GM12878 (cell line): ENCODE measurements around the gene TNNT2. TPM values are rescaled to one million over a fixed set of nuclear protein-coding genes. Genes with fewer than 3 reads are reported as not detected.

Experiments used
- ATAC-seq: fragments of 200-7000 bp; cut with Tn5 transposase; 3 replicates; pipeline ENCODE4 v1.9.1; 2020; ENCODE audit warnings: mild to moderate bottlenecking, moderate library complexity
- BruUV-seq: library from RNA; stranded (reverse); fragments of 400-500 nt; replicated peaks from 2 replicates; lab custom pipeline; 2021; lab: Mats Ljungman, UMichigan
- CTCF ChIA-PET: fragments of 300-600 bp; sonication (Branson Sonifier 250); formaldehyde crosslinking; extraction: SDS; loops from one replicate; lab custom pipeline; 2021; ENCODE audit warnings: inconsistent platforms; lab: Yijun Ruan, JAX
- POLR2A ChIA-PET: fragments of 350-600 bp; formaldehyde crosslinking; extraction: SDS; loops from one replicate; lab custom pipeline; 2021; ENCODE audit warnings: inconsistent platforms; lab: Charles Lee
- RAD21 ChIA-PET: fragments of 300-600 bp; sonication (Branson Sonifier 250); formaldehyde crosslinking; loops from one replicate; lab custom pipeline; 2023; ENCODE audit warnings: antibody characterized with exemption; ENCODE audit not compliant: unreplicated experiment; lab: Charles Lee
- SMC1A ChIA-PET: fragments of 300-600 bp; sonication (Branson Sonifier 250); formaldehyde crosslinking; loops from one replicate; lab custom pipeline; 2023; ENCODE audit not compliant: unreplicated experiment, uncharacterized antibody; lab: Charles Lee
- DNase-seq: peaks from one replicate; pipeline ENCODE4 v3.0.0-alpha.2; 2011; ENCODE audit warnings: low read depth, low spot score
- FAIRE-seq: peaks from 3 replicates; lab custom pipeline; 2011; peaks lifted over from hg19 to GRCh38; lab: Jason Lieb, UNC
- H2AFZ ChIP-seq: 2 replicates; pipeline ENCODE4 v1.6.0; 2011; ENCODE audit warnings: low read depth, low read length, control low read depth; ENCODE audit not compliant: control insufficient read depth
- H3K27ac ChIP-seq: 2 replicates; pipeline ENCODE4 v1.5.1; 2011; ENCODE audit warnings: control low read depth; ENCODE audit not compliant: control insufficient read depth, insufficient read depth
- H3K27me3 ChIP-seq, 2 experiments: replicated peaks in 1 of 2; 2 replicates each; pipeline versions ENCODE4 v1.6.0 to v1.6.1; 2011; ENCODE audit warnings: low read length in 1 of 2; ENCODE audit not compliant: control insufficient read depth in 2 of 2, insufficient read depth in 2 of 2
- H3K36me3 ChIP-seq, 2 experiments: 2 replicates each; pipeline ENCODE4 v1.5.1; 2011; ENCODE audit warnings: low read length in 1 of 2; ENCODE audit not compliant: control insufficient read depth in 2 of 2, insufficient read depth in 2 of 2
- H3K4me1 ChIP-seq: 2 replicates; pipeline ENCODE4 v1.6.1; 2011; ENCODE audit warnings: mild to moderate bottlenecking, low read length, moderate library complexity, mixed read lengths; ENCODE audit not compliant: control insufficient read depth, insufficient read depth
- H3K4me2 ChIP-seq: 2 replicates; pipeline ENCODE4 v1.6.0; 2011; ENCODE audit warnings: control low read depth; ENCODE audit not compliant: control insufficient read depth, insufficient read depth
- H3K4me3 ChIP-seq: fragments of 200-600 bp; sonication (generic); 2 replicates; pipeline ENCODE4 v1.5.1; 2016
- H3K79me2 ChIP-seq: 2 replicates; pipeline ENCODE4 v1.6.0; 2011; ENCODE audit warnings: low read length; ENCODE audit not compliant: control insufficient read depth, insufficient read depth
- H3K9ac ChIP-seq: 2 replicates; pipeline ENCODE4 v1.8.0; 2011; ENCODE audit warnings: low read length, control low read depth, mixed read lengths; ENCODE audit not compliant: control insufficient read depth, insufficient read depth
- H3K9me3 ChIP-seq: replicated peaks from 3 replicates; pipeline ENCODE4 v1.5.1; 2011; ENCODE audit warnings: mild to moderate bottlenecking, low read length; ENCODE audit not compliant: control insufficient read depth, insufficient read depth
- H4K20me1 ChIP-seq: 2 replicates; pipeline ENCODE4 v1.6.0; 2011; ENCODE audit not compliant: control insufficient read depth, insufficient read depth
- NFIC ChIP-seq: IDR thresholded peaks from 2 replicates; pipeline ENCODE4 v1.6.1; 2012; ENCODE audit warnings: low read depth, mild to moderate bottlenecking, inconsistent platforms, low read length, moderate library complexity
- TARDBP ChIP-seq: IDR thresholded peaks from 2 replicates; pipeline ENCODE4 v1.6.1; 2016; ENCODE audit warnings: borderline replicate concordance
- ZBED1 ChIP-seq: IDR thresholded peaks from 2 replicates; pipeline ENCODE4 v1.6.1; 2016; ENCODE audit warnings: borderline replicate concordance
- WGBS: methylation state at CpG from one replicate; pipeline ENCODE4 v1.1.6; 2016; ENCODE audit warnings: low lambda C conversion rate; ENCODE audit not compliant: insufficient replicate concordance, insufficient coverage; ENCODE audit errors: missing lambda C conversion rate; 5-methylcytosine and 5-hydroxymethylcytosine counted together
- in situ Hi-C: fragments of 300-500 bp; cut with MboI; formaldehyde crosslinking; loops from 9 replicates; pipeline ENCODE4 v1.14.3; 2018; ENCODE audit warnings: mixed read lengths
- intact Hi-C: fragments of 100-400 bp; cut with micrococcal nuclease; formaldehyde crosslinking; loops from one replicate; pipeline ENCODE4 v1.14.2; 2022; ENCODE audit not compliant: unreplicated experiment
- polyA plus RNA-seq, 11 experiments: library from polyadenylated mRNA; depleted of rRNA in 4 of 11; unstranded in 6 of 11; stranded (reverse) in 5 of 11; fragments of >200 nt; fragmentation: Nextera tagmentation in 4 of 11; fragmentation: Illumina TruSeq in 1 of 11; extraction: Ambion mirVana in 4 of 11; extraction: Trizol in 1 of 11; gene quantifications; 1 replicate in 1 of 11; 2 replicates in 10 of 11; pipeline versions ENCODE4 v1.2.1 to v1.2.3, GENCODE V29; 2011 to 2016; ENCODE audit warnings: inconsistent platforms in 2 of 11, missing spikeins in 2 of 11, low read depth in 1 of 11
- total RNA-seq, 4 experiments: library from RNA; depleted of rRNA in 3 of 4; stranded (reverse); fragments of >200 nt in 3 of 4; fragmentation: Illumina TruSeq in 1 of 4; extraction: Trizol in 1 of 4; gene quantifications; 2 replicates each; pipeline versions ENCODE4 v1.2.1 to v1.2.3, GENCODE V29; 2013 to 2021
- TF ChIP-seq, protein P1 (sequence below): IDR thresholded peaks from 2 replicates; pipeline ENCODE4 v1.6.1; 2012; ENCODE audit warnings: low read depth, low read length, improper control_type of control experiment
- TF ChIP-seq, protein P2 (sequence below): IDR thresholded peaks from 2 replicates; pipeline ENCODE4 v1.6.1; 2011; ENCODE audit warnings: low read depth, mild to moderate bottlenecking, low read length, moderate library complexity, borderline replicate concordance; ENCODE audit errors: extremely low read depth
- TF ChIP-seq, protein P3 (sequence below): IDR thresholded peaks from 2 replicates; pipeline ENCODE4 v1.6.1; 2011; ENCODE audit warnings: borderline replicate concordance, low read depth, mild to moderate bottlenecking, moderate library complexity, low read length; ENCODE audit not compliant: insufficient read depth, poor library complexity, severe bottlenecking
- TF ChIP-seq, protein P4 (sequence below): fragments of 450-650 bp; IDR thresholded peaks from 2 replicates; pipeline ENCODE4 v1.6.1; 2018; ENCODE audit warnings: borderline replicate concordance, mild to moderate bottlenecking; ENCODE audit not compliant: partially characterized antibody

The TNNT2 gene
- total and polyA plus RNA-seq, 10 of the 15 experiments (the other 5 are each of a cell fraction or from before 2014, with no cell fraction given) = 2.2 TPM; not detected in 9

DNA sequence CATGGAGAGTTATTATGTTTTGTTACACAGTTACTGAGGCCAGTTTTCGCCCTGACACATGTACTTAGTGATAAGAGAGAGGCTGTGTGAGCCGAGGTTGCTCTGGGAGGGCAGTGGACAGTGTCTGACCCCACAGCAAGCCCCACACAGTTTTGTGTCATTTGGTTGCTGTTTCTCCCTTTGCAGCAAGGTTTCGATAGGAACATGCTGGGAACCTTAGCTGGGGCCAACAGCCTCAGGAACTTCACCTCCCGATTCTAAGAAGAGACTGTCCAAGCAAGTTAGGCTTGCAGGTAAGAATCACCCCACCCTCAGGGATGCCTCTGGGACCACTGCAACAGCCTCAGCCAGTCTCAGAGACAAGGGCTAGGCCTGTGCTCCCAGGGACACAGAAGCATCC lies 48.9 kb downstream of the TNNT2 start:
- POLR2A ChIA-PET = interaction anchor here (0.5 kb wide), 1 partner anchor 274 kb away, joined by 4 read pairs; no protein-coding TSS in a partner anchor
- H3K4me3 ChIP-seq = no peak overlapping the region
- in situ Hi-C loops = no loop called here
- no peaks in the 10 kb centered on the region for H3K4me1 ChIP-seq
- RAD21 ChIA-PET = no interaction called here
- intact Hi-C loops = no loop called here
- no peaks in the 10 kb centered on the region for H3K36me3 ChIP-seq
- no TSS peak for BruUV-seq
- ATAC-seq (no peak), FAIRE-seq (no peak), DNase-seq (no peak)
- peaks cover 3 to 4% of the 10 kb centered on the region in 2 experiments; a peak in 2 of 4 replicates for H3K27me3 ChIP-seq
- no peak overlapping the region for H2AFZ ChIP-seq
- 10% methylated on average over 4 of the region's 4 CpGs for WGBS
- no peaks in the 10 kb centered on the region for H3K9me3 ChIP-seq
- H3K9ac ChIP-seq = no peak overlapping the region
- H4K20me1 ChIP-seq = no peaks in the 10 kb centered on the region
- no peak overlapping the region for H3K27ac ChIP-seq
- CTCF ChIA-PET = no interaction called here
- TF ChIP-seq NFIC (no peak), TARDBP (no peak), ZBED1 (no peak)
- TF ChIP-seq, protein P1, sequence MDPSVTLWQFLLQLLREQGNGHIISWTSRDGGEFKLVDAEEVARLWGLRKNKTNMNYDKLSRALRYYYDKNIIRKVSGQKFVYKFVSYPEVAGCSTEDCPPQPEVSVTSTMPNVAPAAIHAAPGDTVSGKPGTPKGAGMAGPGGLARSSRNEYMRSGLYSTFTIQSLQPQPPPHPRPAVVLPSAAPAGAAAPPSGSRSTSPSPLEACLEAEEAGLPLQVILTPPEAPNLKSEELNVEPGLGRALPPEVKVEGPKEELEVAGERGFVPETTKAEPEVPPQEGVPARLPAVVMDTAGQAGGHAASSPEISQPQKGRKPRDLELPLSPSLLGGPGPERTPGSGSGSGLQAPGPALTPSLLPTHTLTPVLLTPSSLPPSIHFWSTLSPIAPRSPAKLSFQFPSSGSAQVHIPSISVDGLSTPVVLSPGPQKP = no peak
- TF ChIP-seq, protein P2, sequence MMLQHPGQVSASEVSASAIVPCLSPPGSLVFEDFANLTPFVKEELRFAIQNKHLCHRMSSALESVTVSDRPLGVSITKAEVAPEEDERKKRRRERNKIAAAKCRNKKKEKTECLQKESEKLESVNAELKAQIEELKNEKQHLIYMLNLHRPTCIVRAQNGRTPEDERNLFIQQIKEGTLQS = no peak
- TF ChIP-seq, protein P3, sequence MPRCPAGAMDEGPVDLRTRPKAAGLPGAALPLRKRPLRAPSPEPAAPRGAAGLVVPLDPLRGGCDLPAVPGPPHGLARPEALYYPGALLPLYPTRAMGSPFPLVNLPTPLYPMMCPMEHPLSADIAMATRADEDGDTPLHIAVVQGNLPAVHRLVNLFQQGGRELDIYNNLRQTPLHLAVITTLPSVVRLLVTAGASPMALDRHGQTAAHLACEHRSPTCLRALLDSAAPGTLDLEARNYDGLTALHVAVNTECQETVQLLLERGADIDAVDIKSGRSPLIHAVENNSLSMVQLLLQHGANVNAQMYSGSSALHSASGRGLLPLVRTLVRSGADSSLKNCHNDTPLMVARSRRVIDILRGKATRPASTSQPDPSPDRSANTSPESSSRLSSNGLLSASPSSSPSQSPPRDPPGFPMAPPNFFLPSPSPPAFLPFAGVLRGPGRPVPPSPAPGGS = no peak
- TF ChIP-seq, protein P4, sequence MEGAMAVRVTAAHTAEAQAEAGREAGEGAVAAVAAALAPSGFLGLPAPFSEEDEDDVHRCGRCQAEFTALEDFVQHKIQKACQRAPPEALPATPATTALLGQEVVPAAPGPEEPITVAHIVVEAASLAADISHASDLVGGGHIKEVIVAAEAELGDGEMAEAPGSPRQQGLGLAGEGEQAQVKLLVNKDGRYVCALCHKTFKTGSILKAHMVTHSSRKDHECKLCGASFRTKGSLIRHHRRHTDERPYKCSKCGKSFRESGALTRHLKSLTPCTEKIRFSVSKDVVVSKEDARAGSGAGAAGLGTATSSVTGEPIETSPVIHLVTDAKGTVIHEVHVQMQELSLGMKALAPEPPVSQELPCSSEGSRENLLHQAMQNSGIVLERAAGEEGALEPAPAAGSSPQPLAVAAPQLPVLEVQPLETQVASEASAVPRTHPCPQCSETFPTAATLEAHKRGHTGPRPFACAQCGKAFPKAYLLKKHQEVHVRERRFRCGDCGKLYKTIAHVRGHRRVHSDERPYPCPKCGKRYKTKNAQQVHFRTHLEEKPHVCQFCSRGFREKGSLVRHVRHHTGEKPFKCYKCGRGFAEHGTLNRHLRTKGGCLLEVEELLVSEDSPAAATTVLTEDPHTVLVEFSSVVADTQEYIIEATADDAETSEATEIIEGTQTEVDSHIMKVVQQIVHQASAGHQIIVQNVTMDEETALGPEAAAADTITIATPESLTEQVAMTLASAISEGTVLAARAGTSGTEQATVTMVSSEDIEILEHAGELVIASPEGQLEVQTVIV = no peak
- no peak overlapping the region for H3K4me2 ChIP-seq
- SMC1A ChIA-PET = interaction anchor here (1.0 kb wide), 1 partner anchor 77 kb away, joined by 3 read pairs; no protein-coding TSS in a partner anchor
- no peaks in the 10 kb centered on the region for H3K79me2 ChIP-seq
